Stimulated activated CD4-positive, alpha-beta T cell treated with anti-CD3 and anti-CD28 coated beads, Interleukin-4, amount 100 ng/mL, for 4 hours (primary cell): ENCODE results near the gene TRAPPC2L.
"Not testable (repeated sequence)": the region's sequence is repeated elsewhere in the genome, so short reads cannot be mapped to it uniquely, and the experiment has no call there.

Source experiments
- DNase-seq, 2 experiments: peaks; one replicate each; pipeline ENCODE4 v3.0.0-alpha.2; 2020

Gene TRAPPC2L

GRCh38 chr16:88894266-88894665 lies 37.3 kb downstream of the TRAPPC2L start:
- DNase-seq = not testable (repeated sequence)

- no peak for DNase-seq
Measured at GRCh38 chr16:88894681-88895300, 37.9 kb downstream of the TRAPPC2L start.

DNA sequence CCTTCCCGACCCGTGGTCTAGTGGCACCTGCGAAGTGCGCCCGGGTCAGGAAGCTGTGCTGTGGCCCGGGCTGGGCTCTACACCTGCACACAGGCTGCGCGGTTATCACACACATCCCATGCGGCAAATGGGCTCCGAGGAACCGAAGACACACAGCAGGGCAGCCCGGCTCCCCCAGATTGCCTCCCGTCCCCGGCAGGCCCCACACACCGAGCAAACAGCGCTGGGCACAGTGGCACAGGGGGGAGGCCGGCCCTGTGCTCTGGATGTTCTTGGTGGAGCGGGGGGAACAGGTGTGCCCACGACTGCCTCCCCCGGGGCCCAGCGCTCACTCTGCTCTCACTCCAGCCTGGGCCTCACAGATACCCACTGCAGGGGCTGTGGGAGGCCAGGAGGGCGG lies 38.4 kb downstream of the TRAPPC2L start:
- DNase-seq = no peak

GRCh38 chr16:88896238-88897070 lies 39.5 kb downstream of the TRAPPC2L start:
- DNase-seq = no peak

GRCh38 chr16:88897696-88898425 lies 40.9 kb downstream of the TRAPPC2L start:
- no peak for DNase-seq

DNA sequence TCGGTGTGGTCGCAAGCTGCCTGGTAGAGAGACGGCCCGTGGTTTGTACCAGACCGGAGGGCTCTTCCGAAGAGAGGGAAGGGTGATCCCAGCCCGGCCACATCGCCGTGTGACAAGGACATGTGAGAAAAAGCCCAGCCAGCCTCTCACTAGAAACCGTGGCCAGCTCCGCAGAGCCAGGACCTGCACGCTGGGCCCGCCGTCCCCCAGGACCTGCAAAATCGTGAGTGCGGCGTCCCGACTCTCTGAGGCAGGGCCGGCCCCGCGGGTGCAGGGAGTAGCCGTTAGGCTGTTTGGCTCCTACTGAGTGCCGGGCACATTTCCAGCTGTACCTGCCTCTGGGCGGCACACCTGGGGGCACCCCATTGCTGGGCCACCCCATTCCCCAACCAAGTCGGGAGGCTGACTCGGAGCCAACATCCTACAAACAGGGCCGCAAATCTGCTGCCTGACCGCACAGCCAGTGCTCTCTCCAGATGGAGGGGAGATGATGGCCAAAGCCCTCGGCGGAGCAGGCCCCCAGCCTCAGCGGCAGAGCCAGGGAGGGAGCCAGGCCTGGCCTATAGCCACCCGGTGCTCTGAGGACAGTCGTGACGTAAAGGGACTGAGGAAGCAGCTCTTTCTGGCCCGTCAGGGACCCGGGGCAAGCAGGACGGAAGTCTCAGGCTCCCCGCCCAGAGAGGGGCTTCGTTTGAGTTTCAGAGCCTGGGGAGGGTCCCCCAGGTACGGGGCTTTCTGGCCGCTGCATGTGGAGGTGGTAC lies 43.2 kb downstream of the TRAPPC2L start:
- DNase-seq = no peak

GRCh38 chr16:88900662-88901052 lies 43.7 kb downstream of the TRAPPC2L start:
- DNase-seq = no peak

GRCh38 chr16:88901718-88902337 lies 44.9 kb downstream of the TRAPPC2L start:
- DNase-seq = no peak

DNA sequence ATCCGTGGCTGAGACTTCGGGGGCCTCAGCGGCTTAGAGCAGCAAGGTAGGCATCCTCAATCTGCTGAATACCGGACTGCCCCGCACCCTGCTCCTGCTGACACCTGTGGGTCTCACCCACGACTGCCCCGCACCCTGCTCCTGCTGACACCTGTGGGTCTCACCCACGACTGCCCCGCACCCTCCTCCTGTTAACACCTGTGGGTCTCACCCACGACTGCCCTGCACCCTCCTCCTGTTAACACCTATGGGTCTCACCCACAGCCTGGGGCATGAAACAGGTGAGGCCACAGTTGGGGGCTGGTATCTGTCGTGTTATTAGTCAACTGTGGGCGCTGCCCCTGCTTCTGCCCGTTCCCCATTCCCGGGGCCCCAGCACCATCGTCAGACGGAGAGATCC lies 45.8 kb downstream of the TRAPPC2L start:
- no peak for DNase-seq

DNA sequence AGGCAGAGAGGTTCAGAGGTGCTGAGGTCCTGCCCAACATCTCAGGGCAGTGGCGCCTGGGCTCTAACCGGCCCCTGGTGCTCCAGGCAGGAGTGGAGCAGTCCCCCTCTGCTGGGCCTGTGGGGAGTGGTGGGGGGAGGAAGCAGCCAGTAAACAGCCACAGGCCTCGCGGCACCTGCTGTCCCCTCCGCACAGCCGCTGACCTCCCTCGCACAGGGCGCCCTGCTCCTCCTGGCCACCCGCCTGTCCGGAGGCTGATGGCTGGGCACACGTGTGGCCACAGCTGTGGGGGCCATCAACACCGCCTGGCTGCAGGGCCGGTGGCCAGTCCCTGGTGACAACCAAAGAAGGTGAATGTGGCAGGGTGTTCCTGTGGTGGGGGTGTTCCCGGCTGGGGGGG lies 46.3 kb downstream of the TRAPPC2L start:
- DNase-seq = no peak

DNA sequence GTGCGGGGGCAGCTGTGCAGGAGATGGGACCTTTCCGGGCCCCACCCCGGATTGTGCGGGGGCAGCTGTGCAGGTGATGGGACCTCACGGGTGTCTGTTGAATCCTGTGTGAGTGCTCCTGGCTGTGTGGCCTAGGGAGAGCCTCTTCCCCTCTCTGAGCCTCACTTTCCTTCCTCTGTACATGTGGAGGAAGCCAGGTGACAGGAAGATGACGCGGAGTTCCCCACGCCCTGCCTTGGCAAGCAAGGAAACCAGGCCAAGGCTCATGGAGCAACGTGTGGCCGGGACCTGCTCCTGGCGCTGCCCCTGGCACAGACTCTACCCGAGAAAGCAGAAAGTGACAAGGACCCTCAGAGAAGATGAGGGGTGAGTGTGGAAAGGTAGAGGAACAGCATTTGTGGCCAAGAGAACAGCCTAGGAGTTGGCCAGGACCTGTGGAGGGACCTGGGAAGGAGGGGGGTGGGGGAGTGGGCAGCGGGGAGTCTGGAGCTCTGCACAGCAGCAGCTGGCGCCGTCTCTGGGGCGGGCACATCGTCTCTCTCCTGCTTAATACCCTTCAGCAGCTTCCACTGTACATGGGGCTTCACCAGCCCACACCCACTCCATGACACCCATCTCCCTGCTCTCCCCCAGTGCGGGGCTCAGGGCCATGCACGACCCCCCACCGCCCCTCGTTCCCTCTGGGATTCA lies 47.9 kb downstream of the TRAPPC2L start:
- no peak for DNase-seq

DNA sequence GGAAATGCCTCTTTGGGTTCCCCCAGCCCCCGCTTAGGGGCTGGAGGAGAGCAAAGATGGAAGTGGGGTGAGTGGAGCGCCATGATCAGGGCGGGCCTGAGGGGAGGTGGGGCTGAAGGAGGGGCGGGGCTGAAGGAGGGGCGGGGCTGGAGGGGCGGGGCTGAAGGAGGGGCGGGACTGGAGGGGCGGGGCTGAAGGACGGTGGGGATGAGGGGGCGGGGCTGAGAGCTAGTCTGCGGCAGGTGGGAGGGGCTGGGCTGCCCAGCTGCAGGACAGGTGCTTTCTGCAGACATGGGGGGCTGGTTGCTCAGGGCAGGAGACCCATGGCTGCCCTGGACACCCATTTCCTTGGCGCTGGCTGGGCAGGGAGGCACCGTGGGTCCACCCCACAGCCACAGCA lies 48.6 kb downstream of the TRAPPC2L start:
- peak in 1 of 2 experiments; percentile 8 for DNase-seq

GRCh38 chr16:88906020-88906419 lies 49.1 kb downstream of the TRAPPC2L start:
- no peak for DNase-seq

DNA sequence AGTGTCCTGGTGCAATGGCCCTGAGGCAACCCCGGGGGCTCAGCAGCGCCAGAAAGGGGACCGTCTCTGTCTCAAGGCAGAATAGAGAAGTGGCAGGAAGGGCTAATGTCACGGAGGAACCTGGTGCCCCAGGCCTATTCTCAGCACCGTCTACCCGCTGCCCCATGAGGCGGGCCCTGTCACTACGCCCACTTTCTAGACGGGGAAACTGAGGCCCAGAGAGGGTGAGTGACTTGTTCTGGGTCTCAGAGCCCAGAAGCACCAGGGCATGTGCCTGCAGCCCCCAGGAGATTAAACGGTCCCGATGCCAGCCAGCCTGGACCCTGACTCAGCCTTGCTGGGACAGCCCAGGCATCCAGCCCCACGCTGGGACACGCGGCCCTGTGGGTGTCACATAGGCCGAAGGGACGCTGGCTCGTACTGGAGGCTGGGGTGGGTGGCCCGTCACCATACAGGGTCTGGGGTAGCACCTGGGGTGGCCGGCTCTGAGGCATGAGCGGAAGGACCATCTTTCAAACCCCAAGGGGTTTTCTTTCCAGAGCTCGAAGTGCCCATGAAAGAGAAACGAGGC lies 49.7 kb downstream of the TRAPPC2L start:
- no peak for DNase-seq

DNA sequence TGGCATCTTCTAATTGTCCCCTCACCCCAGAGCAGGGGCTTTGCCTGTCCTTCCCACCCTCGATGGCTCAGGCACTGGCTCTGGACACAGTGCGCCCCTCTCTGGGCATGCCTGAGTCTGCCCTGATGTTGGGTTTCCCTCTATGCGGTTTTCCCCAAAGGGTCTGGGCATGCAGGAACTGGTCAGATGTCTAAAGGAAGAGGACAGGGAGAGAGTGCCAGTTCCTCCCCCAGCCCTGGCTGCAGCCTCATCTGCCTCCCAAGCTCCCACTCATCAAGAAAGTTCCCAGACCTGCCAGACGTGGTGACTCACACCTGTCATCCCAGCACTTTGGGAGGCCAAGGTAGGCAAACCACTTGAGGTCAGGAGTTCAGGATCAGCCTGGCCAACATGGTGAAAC lies 50.8 kb downstream of the TRAPPC2L start:
- DNase-seq = no peak

DNA sequence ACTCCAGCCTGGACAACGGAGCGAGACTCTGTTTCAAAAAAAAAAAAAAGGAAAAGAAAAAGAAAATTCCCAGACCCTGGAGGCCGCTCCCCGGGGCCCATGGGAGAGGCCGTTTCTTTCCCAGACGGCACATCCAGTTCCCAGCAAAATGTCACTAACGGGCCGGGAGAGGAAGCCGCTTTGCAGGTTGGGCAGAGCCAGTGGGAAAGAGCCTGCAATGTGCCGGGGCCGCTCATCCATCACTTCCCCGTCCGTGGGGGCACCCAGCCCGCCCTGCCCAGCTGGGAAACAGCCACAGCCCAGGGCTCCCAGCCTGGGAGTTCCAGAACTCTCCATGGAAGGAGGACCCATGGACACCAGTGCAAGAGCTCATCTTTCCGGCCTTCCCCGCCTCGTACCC lies 51.4 kb downstream of the TRAPPC2L start:
- no peak for DNase-seq

- no peak for DNase-seq
Measured at GRCh38 chr16:88909431-88910210, 52.7 kb downstream of the TRAPPC2L start.

GRCh38 chr16:88910284-88911135 lies 53.6 kb downstream of the TRAPPC2L start:
- no peak for DNase-seq

DNA sequence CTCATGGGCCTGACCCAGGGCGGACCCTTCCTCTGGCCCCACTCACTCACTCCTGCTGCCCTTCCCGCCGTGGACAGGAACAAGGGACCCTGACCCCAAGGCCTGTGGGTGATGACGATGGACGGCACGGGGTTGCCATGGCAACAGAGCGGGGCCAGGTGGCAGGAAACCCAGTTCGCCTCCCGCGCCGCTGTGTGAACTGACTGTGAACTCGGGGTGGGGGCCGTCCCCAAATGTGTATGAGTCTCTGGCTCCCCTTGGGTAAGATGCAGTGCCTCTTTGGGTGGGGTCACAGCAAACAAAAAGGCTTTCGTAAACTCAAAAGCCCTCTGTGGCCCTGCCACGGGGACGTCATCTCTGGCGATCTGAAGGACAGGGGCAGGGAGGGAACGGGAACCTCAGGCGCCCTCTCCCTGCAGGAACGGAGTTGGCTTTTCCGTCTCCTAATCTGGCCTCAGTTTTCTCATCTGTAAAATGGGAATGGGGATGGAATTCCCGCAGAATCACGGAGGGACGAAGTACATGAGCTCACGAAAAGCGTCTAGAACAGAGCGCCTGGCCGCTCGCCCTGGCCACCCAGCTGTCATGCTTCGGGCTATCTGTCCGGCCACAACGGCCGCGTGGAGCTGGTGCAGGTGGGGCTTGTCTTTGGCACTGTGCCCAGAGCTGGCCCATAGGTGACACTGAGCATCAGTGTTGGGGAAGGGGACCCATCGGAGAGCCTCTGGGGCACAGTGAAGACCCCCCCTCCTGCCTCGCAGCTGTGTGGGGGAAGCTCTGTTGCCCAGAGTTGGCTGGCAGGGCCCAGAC lies 54.4 kb downstream of the TRAPPC2L start:
- DNase-seq = no peak
